NCI-H1417 (cell line): ENCODE data around the gene DCT.

Source experiments
- DNase-seq, 3 experiments: peaks; one replicate each; lab custom pipeline; 2025; lab: John Stamatoyannopoulos, UW

Gene DCT

GRCh38 chr13:94395860-94396259, 83.6 kb downstream of the DCT start:
- DNase-seq: no peak

- DNase-seq: peak; percentile 18 to 95 (median 81)
Measured at GRCh38 chr13:94394723-94395122, 84.8 kb downstream of the DCT start.

GRCh38 chr13:94390881-94391280, 88.6 kb downstream of the DCT start:
- DNase-seq: no peak

- peak in 1 of 3 experiments; percentile 19 for DNase-seq
Measured at GRCh38 chr13:94389604-94390351, 89.7 kb downstream of the DCT start.

- no peak for DNase-seq
Measured at GRCh38 chr13:94387047-94387446, 92.4 kb downstream of the DCT start.
